ENCODE results near the gene USP37.

USP37 gene

GRCh38 chr2:218452079-218452478, 116.1 kb downstream of the USP37 start:
- peak overlapping the region; percentile 100 for H3K27ac ChIP-seq
- no peak for TF ChIP-seq CTCF (IDR thresholded peaks at IDR 0.05)
- TF ChIP-seq ZFX (IDR thresholded peaks at IDR 0.05; ENCODE audit: borderline replicate concordance) = no peak

- H3K27ac ChIP-seq = peak overlapping the region; percentile 100
These were observed 119.2 kb downstream of the USP37 start for GRCh38 chr2:218448934-218449333.

DNA sequence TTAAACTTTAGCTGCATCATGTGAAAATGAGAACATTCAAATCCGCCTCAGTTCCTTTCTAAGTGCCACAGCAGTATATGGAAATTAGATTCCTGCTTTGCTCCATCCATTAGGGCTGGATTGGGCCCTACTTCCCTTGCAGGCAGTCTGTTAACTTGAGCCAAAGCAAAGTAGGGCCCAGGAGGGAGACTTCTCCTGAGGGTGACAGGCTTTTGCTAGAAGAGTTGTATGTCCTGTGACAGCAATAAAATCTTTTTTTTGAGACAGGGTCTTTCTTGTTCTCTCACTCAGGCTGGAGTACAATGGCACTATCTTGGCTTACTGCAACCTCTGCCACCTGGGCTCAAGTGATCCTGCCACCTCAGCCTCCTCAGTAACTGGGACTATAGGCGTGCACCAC, 121.1 kb downstream of the USP37 start:
- TF ChIP-seq ZFX (IDR thresholded peaks at IDR 0.05; ENCODE audit: borderline replicate concordance) = no peak
- no peak for TF ChIP-seq CTCF (IDR thresholded peaks at IDR 0.05)
- H3K27ac ChIP-seq = peak overlapping the region; percentile 100

More at GRCh38 chr2:218448934-218449333, 119.2 kb downstream of the USP37 start:
- no peak for TF ChIP-seq ZFX (IDR thresholded peaks at IDR 0.05; ENCODE audit: borderline replicate concordance)
- TF ChIP-seq CTCF (IDR thresholded peaks at IDR 0.05) = no peak

- peak overlapping the region; percentile 100 for H3K27ac ChIP-seq
- TF ChIP-seq CTCF (IDR thresholded peaks at IDR 0.05) (no peak), ZFX (IDR thresholded peaks at IDR 0.05; ENCODE audit: borderline replicate concordance) (no peak)
These were observed 121.6 kb downstream of the USP37 start for GRCh38 chr2:218446547-218446946.

GRCh38 chr2:218445602-218446001, 122.5 kb downstream of the USP37 start:
- H3K27ac ChIP-seq = peak overlapping the region; percentile 100
- TF ChIP-seq ZFX (IDR thresholded peaks at IDR 0.05; ENCODE audit: borderline replicate concordance) (no peak), CTCF (IDR thresholded peaks at IDR 0.05) (no peak)

DNA sequence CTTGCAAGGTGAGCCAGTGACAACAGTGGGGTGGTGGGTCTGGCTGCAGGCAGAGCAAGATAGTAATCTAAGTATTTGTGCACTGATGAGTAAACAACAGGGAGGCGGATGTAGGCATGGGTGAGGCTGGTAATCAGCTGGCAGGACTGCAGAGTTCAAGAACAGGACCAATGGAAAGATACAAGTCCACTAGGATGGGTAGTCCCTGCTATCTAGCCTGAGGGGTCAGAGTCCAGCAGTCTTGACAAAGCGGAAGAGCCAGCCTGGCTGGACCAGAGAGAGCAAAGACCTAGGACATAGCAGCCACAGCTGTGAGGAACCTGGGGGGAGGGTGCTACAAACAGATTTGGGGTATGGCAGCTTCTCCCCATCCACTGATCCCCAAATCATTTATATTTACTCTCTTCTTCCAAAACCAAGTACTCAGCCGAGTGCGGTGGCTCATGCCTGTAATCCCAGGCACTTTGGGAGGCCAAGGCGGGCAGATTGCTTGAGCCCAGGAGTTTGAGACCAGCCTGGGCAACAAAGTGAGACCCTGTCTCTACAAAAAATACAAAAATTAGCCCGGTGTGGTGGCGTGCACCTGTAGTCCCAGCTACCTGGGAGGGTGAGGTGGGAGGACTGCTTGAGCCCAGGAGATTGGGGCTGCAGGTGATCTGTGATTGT, 123.3 kb downstream of the USP37 start:
- TF ChIP-seq ZFX (IDR thresholded peaks at IDR 0.05; ENCODE audit: borderline replicate concordance) = no peak
- TF ChIP-seq CTCF (IDR thresholded peaks at IDR 0.05) = no peak
- H3K27ac ChIP-seq = peak overlapping the region; percentile 100

- H3K27ac ChIP-seq = peak overlapping the region; percentile 100
- TF ChIP-seq ZFX (IDR thresholded peaks at IDR 0.05; ENCODE audit: borderline replicate concordance) (no peak), CTCF (IDR thresholded peaks at IDR 0.05) (0 out of 2 replicates have a peak, but pooled peaks have one; percentile 12)
These were observed 129.6 kb downstream of the USP37 start for GRCh38 chr2:218438596-218438995.
